Measurements from ENCODE around the gene ISCU. TPM values are rescaled to one million over a fixed set of nuclear protein-coding genes. Genes with fewer than 3 reads are reported as not detected.

ISCU gene
- total RNA-seq, 1 donor from 2014 or later = 103 TPM

DNA sequence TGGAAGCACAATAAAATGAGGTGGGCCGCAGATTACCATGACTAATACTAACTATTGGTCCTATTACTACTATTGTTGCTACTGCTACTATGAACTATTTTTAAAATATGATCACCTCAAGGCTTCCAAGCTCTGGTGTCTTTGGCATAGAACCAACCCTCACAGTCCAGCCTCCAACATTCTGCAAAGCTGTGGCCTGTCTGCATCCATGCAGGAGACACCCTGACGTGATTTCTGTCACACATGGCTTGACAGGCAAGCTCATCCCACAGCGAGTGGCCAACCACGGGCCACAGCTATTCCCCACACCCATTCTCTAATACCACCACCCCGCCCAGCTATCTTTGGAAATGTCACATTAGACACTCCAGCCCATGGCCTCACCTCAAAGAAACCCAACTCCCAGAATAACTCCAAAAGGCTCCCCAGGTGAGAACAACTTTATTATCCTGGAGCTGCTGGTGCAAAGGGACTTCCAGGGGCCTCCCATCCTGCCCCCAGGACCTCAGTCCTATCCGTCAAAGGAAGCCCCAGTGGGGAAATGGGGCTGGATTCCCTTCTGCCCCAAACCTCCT is 14.4 kb downstream of the ISCU start:
- H3K4me3 Mint-ChIP-seq (ENCODE audit: unreplicated experiment) = no peak overlapping the region
- no peaks in the 10 kb centered on the region for H3K9me3 Mint-ChIP-seq (ENCODE audit: unreplicated experiment)
- peaks cover 36% of the 10 kb centered on the region for H3K4me1 Mint-ChIP-seq (ENCODE audit: unreplicated experiment)
- no peak for DNase-seq (ENCODE audit: extremely low spot score, unreplicated experiment)
- H3K27me3 Mint-ChIP-seq (ENCODE audit: unreplicated experiment) = no peaks in the 10 kb centered on the region
- peak overlapping the region; percentile 50 for H3K27ac Mint-ChIP-seq (ENCODE audit: unreplicated experiment)
- no peaks in the 10 kb centered on the region for H3K36me3 Mint-ChIP-seq (ENCODE audit: unreplicated experiment)
- TF ChIP-seq, protein P1, sequence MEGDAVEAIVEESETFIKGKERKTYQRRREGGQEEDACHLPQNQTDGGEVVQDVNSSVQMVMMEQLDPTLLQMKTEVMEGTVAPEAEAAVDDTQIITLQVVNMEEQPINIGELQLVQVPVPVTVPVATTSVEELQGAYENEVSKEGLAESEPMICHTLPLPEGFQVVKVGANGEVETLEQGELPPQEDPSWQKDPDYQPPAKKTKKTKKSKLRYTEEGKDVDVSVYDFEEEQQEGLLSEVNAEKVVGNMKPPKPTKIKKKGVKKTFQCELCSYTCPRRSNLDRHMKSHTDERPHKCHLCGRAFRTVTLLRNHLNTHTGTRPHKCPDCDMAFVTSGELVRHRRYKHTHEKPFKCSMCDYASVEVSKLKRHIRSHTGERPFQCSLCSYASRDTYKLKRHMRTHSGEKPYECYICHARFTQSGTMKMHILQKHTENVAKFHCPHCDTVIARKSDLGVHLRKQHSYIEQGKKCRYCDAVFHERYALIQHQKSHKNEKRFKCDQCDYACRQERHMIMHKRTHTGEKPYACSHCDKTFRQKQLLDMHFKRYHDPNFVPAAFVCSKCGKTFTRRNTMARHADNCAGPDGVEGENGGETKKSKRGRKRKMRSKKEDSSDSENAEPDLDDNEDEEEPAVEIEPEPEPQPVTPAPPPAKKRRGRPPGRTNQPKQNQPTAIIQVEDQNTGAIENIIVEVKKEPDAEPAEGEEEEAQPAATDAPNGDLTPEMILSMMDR (IDR thresholded peaks at IDR 0.05) = no peak

DNA sequence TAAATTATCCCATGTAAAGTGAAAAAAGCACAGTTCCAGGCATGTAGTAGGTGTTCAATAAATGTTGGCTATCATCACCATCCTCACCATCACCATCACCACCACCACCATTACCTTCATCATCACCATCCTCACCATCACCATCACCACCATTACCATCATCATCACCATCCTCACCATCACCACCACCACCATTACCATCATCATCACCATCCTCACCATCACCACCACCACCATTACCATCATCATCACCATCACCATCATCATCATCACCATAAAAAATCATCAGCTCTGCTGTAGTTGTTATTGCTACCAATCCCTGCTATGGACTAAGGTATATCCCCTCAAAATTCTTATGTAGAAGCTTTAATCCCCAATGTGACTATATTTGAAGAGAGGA is 15.1 kb downstream of the ISCU start:
- no peaks in the 10 kb centered on the region for H3K36me3 Mint-ChIP-seq (ENCODE audit: unreplicated experiment)
- peaks cover 36% of the 10 kb centered on the region for H3K4me1 Mint-ChIP-seq (ENCODE audit: unreplicated experiment)
- TF ChIP-seq, protein P1 (IDR thresholded peaks at IDR 0.05) = no peak
- H3K27ac Mint-ChIP-seq (ENCODE audit: unreplicated experiment) = peak overlapping the region; percentile 7
- no peaks in the 10 kb centered on the region for H3K9me3 Mint-ChIP-seq (ENCODE audit: unreplicated experiment)
- no peak overlapping the region for H3K4me3 Mint-ChIP-seq (ENCODE audit: unreplicated experiment)
- no peaks in the 10 kb centered on the region for H3K27me3 Mint-ChIP-seq (ENCODE audit: unreplicated experiment)
- DNase-seq (ENCODE audit: extremely low spot score, unreplicated experiment) = no peak

DNA sequence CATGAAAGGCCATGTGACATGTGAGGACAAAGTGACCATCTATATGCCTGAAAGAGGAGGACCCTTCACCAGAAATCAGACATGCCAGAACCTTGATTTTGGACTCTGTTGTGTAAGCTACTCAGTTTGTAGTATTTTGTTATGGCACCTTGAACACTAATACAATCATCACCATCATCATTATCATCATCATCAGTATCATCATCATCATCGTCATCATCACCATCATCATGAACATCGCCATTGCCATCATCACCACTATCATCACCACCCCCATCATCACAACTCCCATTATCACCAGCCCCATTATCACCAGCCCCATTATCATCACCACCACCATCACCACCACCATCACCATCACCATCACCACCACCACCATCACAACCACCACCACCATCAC is 15.9 kb downstream of the ISCU start:
- H3K36me3 Mint-ChIP-seq (ENCODE audit: unreplicated experiment) = no peaks in the 10 kb centered on the region
- H3K27me3 Mint-ChIP-seq (ENCODE audit: unreplicated experiment) = no peaks in the 10 kb centered on the region
- H3K9me3 Mint-ChIP-seq (ENCODE audit: unreplicated experiment) = no peaks in the 10 kb centered on the region
- TF ChIP-seq, protein P1 (IDR thresholded peaks at IDR 0.05) = no peak
- DNase-seq (ENCODE audit: extremely low spot score, unreplicated experiment) = no peak
- H3K4me3 Mint-ChIP-seq (ENCODE audit: unreplicated experiment) = no peak overlapping the region
- H3K4me1 Mint-ChIP-seq (ENCODE audit: unreplicated experiment) = peaks cover 42% of the 10 kb centered on the region
- H3K27ac Mint-ChIP-seq (ENCODE audit: unreplicated experiment) = peak overlapping the region; percentile 80

DNA sequence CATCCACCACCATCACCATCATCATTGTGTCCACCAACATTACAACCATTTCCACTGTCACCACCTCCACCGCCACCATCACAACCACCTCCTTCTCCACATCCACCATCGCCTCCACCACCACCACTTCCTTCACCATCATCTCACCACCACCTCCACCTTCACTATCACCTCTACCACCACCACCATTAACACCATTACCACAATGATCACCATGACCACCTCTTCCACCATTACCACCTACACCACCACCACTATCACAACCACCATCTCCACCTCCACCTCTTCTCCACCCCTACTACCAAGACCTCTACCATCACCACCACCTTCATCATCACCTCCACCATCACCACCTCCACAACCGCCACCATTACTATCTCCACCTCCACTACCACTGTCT is 16.4 kb downstream of the ISCU start:
- Mint-ChIP-seq H3K27ac (ENCODE audit: unreplicated experiment) (peak overlapping the region; percentile 80), H3K4me3 (ENCODE audit: unreplicated experiment) (no peak overlapping the region), H3K9me3 (ENCODE audit: unreplicated experiment) (no peaks in the 10 kb centered on the region), H3K4me1 (ENCODE audit: unreplicated experiment) (peaks cover 48% of the 10 kb centered on the region), H3K27me3 (ENCODE audit: unreplicated experiment) (no peaks in the 10 kb centered on the region), H3K36me3 (ENCODE audit: unreplicated experiment) (no peaks in the 10 kb centered on the region)
- DNase-seq (ENCODE audit: extremely low spot score, unreplicated experiment) = no peak
- TF ChIP-seq, protein P1 (IDR thresholded peaks at IDR 0.05) = no peak

DNA sequence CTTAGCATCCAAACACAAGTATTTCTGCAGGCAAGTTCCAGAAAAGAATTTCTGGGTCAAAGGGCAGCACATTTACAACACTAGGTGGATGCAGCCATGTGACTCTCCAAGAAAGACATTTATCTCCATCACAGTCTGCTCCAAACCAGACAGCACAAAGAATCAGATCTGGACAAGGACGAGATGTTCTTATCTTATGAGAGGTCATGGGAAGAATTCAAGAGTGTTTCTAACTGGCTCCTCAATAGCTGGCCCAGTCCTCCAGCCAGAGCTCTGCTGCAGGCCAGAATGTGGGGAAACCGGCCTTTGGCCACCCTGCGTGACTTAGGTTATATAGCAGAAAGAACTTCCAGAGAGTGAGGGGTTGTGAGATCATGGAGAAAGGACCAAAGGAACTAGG is 18.1 kb downstream of the ISCU start:
- DNase-seq (ENCODE audit: extremely low spot score, unreplicated experiment) = no peak
- Mint-ChIP-seq H3K27ac (ENCODE audit: unreplicated experiment) (peak overlapping the region; percentile 75), H3K27me3 (ENCODE audit: unreplicated experiment) (no peaks in the 10 kb centered on the region), H3K4me1 (ENCODE audit: unreplicated experiment) (peaks cover 55% of the 10 kb centered on the region), H3K36me3 (ENCODE audit: unreplicated experiment) (no peaks in the 10 kb centered on the region), H3K9me3 (ENCODE audit: unreplicated experiment) (no peaks in the 10 kb centered on the region), H3K4me3 (ENCODE audit: unreplicated experiment) (no peak overlapping the region)
- TF ChIP-seq, protein P1 (IDR thresholded peaks at IDR 0.05) = no peak

Data from osteocyte (in vitro differentiated cells).